ENCODE results near the gene LGR6.

- TF ChIP-seq CTCF (IDR thresholded peaks at IDR 0.05), result no peak
- no peak for TF ChIP-seq POLR2A (IDR thresholded peaks at IDR 0.05)
These were observed 61.7 kb downstream of the LGR6 start for GRCh38 chr1:202255343-202255742.

Data from Peyer's patch (tissue), 4 donors.